ENCODE results near the gene PIP5K1B.

DNA sequence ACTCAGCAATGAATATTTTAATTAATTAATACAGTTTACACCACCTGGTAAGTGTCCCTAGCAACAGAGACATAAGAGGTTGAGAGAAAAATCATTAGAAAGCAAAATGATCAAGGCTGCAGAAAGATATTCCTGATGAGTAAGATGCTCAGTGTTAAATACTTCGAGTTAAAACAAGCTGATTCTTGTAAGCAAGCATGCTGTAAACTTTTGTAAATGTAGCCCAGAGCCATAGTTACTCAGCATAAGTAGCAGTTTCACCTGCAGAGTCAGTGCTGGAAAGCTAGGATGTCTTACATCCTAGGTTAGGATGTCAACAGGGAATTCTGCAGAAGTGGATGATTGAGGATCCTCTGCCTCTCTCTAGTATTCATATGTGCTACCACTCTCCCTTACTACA lies 304.7 kb downstream of the PIP5K1B start:
- no peak for TF ChIP-seq EZH2 (IDR thresholded peaks at IDR 0.05; ENCODE audit: low read depth, unreplicated experiment)
- TF ChIP-seq, protein P1, sequence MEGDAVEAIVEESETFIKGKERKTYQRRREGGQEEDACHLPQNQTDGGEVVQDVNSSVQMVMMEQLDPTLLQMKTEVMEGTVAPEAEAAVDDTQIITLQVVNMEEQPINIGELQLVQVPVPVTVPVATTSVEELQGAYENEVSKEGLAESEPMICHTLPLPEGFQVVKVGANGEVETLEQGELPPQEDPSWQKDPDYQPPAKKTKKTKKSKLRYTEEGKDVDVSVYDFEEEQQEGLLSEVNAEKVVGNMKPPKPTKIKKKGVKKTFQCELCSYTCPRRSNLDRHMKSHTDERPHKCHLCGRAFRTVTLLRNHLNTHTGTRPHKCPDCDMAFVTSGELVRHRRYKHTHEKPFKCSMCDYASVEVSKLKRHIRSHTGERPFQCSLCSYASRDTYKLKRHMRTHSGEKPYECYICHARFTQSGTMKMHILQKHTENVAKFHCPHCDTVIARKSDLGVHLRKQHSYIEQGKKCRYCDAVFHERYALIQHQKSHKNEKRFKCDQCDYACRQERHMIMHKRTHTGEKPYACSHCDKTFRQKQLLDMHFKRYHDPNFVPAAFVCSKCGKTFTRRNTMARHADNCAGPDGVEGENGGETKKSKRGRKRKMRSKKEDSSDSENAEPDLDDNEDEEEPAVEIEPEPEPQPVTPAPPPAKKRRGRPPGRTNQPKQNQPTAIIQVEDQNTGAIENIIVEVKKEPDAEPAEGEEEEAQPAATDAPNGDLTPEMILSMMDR (conservative IDR thresholded peaks at IDR 0.05; ENCODE audit: low read depth in 2 of 2), result no peak
- TF ChIP-seq, protein P2, sequence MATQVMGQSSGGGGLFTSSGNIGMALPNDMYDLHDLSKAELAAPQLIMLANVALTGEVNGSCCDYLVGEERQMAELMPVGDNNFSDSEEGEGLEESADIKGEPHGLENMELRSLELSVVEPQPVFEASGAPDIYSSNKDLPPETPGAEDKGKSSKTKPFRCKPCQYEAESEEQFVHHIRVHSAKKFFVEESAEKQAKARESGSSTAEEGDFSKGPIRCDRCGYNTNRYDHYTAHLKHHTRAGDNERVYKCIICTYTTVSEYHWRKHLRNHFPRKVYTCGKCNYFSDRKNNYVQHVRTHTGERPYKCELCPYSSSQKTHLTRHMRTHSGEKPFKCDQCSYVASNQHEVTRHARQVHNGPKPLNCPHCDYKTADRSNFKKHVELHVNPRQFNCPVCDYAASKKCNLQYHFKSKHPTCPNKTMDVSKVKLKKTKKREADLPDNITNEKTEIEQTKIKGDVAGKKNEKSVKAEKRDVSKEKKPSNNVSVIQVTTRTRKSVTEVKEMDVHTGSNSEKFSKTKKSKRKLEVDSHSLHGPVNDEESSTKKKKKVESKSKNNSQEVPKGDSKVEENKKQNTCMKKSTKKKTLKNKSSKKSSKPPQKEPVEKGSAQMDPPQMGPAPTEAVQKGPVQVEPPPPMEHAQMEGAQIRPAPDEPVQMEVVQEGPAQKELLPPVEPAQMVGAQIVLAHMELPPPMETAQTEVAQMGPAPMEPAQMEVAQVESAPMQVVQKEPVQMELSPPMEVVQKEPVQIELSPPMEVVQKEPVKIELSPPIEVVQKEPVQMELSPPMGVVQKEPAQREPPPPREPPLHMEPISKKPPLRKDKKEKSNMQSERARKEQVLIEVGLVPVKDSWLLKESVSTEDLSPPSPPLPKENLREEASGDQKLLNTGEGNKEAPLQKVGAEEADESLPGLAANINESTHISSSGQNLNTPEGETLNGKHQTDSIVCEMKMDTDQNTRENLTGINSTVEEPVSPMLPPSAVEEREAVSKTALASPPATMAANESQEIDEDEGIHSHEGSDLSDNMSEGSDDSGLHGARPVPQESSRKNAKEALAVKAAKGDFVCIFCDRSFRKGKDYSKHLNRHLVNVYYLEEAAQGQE (IDR thresholded peaks at IDR 0.05; ENCODE audit: unreplicated experiment), result no peak
- no peak for TF ChIP-seq EZH2phosphoT487 (IDR thresholded peaks at IDR 0.05; ENCODE audit: unreplicated experiment)
- no peak for TF ChIP-seq ZNF114 (CRISPR knock-in tag; IDR thresholded peaks at IDR 0.05)
- TF ChIP-seq JUNB (IDR thresholded peaks at IDR 0.05; ENCODE audit: unreplicated experiment), result no peak
- no peak for TF ChIP-seq CREB1 (CRISPR knock-in tag; IDR thresholded peaks at IDR 0.05; ENCODE audit: low read depth)
- TF ChIP-seq, protein P3, sequence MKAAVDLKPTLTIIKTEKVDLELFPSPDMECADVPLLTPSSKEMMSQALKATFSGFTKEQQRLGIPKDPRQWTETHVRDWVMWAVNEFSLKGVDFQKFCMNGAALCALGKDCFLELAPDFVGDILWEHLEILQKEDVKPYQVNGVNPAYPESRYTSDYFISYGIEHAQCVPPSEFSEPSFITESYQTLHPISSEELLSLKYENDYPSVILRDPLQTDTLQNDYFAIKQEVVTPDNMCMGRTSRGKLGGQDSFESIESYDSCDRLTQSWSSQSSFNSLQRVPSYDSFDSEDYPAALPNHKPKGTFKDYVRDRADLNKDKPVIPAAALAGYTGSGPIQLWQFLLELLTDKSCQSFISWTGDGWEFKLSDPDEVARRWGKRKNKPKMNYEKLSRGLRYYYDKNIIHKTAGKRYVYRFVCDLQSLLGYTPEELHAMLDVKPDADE (IDR thresholded peaks at IDR 0.05), result no peak
- TF ChIP-seq POLR2AphosphoS5 (IDR thresholded peaks at IDR 0.05; ENCODE audit: low read depth), result no peak
- TF ChIP-seq ZNF331 (CRISPR knock-in tag; IDR thresholded peaks at IDR 0.05; ENCODE audit: low read depth), result no peak
- TF ChIP-seq, protein P4, sequence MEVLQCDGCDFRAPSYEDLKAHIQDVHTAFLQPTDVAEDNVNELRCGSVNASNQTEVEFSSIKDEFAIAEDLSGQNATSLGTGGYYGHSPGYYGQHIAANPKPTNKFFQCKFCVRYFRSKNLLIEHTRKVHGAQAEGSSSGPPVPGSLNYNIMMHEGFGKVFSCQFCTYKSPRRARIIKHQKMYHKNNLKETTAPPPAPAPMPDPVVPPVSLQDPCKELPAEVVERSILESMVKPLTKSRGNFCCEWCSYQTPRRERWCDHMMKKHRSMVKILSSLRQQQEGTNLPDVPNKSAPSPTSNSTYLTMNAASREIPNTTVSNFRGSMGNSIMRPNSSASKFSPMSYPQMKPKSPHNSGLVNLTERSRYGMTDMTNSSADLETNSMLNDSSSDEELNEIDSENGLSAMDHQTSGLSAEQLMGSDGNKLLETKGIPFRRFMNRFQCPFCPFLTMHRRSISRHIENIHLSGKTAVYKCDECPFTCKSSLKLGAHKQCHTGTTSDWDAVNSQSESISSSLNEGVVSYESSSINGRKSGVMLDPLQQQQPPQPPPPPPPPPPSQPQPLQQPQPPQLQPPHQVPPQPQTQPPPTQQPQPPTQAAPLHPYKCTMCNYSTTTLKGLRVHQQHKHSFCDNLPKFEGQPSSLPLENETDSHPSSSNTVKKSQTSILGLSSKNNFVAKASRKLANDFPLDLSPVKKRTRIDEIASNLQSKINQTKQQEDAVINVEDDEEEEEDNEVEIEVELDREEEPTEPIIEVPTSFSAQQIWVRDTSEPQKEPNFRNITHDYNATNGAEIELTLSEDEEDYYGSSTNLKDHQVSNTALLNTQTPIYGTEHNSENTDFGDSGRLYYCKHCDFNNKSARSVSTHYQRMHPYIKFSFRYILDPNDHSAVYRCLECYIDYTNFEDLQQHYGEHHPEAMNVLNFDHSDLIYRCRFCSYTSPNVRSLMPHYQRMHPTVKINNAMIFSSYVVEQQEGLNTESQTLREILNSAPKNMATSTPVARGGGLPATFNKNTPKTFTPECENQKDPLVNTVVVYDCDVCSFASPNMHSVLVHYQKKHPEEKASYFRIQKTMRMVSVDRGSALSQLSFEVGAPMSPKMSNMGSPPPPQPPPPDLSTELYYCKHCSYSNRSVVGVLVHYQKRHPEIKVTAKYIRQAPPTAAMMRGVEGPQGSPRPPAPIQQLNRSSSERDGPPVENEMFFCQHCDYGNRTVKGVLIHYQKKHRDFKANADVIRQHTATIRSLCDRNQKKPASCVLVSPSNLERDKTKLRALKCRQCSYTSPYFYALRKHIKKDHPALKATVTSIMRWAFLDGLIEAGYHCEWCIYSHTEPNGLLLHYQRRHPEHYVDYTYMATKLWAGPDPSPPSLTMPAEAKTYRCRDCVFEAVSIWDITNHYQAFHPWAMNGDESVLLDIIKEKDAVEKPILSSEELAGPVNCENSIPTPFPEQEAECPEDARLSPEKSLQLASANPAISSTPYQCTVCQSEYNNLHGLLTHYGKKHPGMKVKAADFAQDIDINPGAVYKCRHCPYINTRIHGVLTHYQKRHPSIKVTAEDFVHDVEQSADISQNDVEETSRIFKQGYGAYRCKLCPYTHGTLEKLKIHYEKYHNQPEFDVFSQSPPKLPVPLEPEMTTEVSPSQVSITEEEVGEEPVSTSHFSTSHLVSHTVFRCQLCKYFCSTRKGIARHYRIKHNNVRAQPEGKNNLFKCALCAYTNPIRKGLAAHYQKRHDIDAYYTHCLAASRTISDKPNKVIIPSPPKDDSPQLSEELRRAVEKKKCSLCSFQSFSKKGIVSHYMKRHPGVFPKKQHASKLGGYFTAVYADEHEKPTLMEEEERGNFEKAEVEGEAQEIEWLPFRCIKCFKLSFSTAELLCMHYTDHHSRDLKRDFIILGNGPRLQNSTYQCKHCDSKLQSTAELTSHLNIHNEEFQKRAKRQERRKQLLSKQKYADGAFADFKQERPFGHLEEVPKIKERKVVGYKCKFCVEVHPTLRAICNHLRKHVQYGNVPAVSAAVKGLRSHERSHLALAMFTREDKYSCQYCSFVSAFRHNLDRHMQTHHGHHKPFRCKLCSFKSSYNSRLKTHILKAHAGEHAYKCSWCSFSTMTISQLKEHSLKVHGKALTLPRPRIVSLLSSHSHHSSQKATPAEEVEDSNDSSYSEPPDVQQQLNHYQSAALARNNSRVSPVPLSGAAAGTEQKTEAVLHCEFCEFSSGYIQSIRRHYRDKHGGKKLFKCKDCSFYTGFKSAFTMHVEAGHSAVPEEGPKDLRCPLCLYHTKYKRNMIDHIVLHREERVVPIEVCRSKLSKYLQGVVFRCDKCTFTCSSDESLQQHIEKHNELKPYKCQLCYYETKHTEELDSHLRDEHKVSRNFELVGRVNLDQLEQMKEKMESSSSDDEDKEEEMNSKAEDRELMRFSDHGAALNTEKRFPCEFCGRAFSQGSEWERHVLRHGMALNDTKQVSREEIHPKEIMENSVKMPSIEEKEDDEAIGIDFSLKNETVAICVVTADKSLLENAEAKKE (CRISPR knock-in tag; IDR thresholded peaks at IDR 0.05), result no peak
- no peak for TF ChIP-seq NANOG (IDR thresholded peaks at IDR 0.05; ENCODE audit: borderline replicate concordance)
- TF ChIP-seq STAT1 (IDR thresholded peaks at IDR 0.05; ENCODE audit: unreplicated experiment), result no peak

Data from GM23338 (cell line).